CD8-positive, alpha-beta memory T cell (primary cell): Measurements from ENCODE around the gene HDLBP. TPM values are rescaled to one million over a fixed set of nuclear protein-coding genes. Genes with fewer than 3 reads are reported as not detected.

Source experiments
- CTCF ChIA-PET: fragments of 350-600 bp; sonication (Branson Sonifier 250); formaldehyde crosslinking; loops from one replicate; lab custom pipeline; 2021; ENCODE audit warnings: antibody characterized with exemption; lab: Charles Lee
- POLR2A ChIA-PET: fragments of 350-600 bp; sonication (Branson Sonifier 250); formaldehyde crosslinking; loops from one replicate; lab custom pipeline; 2021; ENCODE audit warnings: antibody characterized with exemption; lab: Charles Lee
- DNase-seq, 5 donors: peaks; one replicate each; pipeline versions ENCODE4 v3.0.0 to v3.0.0-alpha.2; 2020 to 2022; ENCODE audit warnings: mixed read lengths in 1 of 5
- H3K27ac ChIP-seq: one replicate; pipeline ENCODE4 v1.7.0; 2013; ENCODE audit warnings: low read depth, mild to moderate bottlenecking, low read length, moderate library complexity
- H3K27me3 ChIP-seq: 2 replicates; pipeline ENCODE4 v1.7.0; 2013; ENCODE audit warnings: low read length, mild to moderate bottlenecking; ENCODE audit not compliant: insufficient read depth, poor library complexity, severe bottlenecking
- H3K36me3 ChIP-seq: 2 replicates; pipeline ENCODE4 v1.7.0; 2013; ENCODE audit warnings: mild to moderate bottlenecking, low read length, moderate library complexity; ENCODE audit not compliant: insufficient read depth
- H3K4me1 ChIP-seq: 2 replicates; pipeline ENCODE4 v1.7.0; 2013; ENCODE audit warnings: mild to moderate bottlenecking, low read length, moderate library complexity; ENCODE audit not compliant: insufficient read depth
- H3K4me3 ChIP-seq: 2 replicates; pipeline ENCODE4 v1.7.0; 2013; ENCODE audit warnings: mild to moderate bottlenecking, low read length
- H3K9me3 ChIP-seq: 2 replicates; pipeline ENCODE4 v1.7.0; 2013; ENCODE audit warnings: mild to moderate bottlenecking, low read length
- H3K27ac Mint-ChIP-seq, 8 donors: one replicate each; pipeline ENCODE4 v1.8.0; 2020 to 2021; ENCODE audit warnings: mixed read lengths in 8 of 8, mild to moderate bottlenecking in 6 of 8, inconsistent platforms in 3 of 8, moderate library complexity in 3 of 8
- H3K27me3 Mint-ChIP-seq, 2 donors: one replicate each; pipeline ENCODE4 v1.8.0; 2020 to 2021; ENCODE audit warnings: mixed read lengths in 2 of 2, mild to moderate bottlenecking in 1 of 2, moderate library complexity in 1 of 2
- H3K36me3 Mint-ChIP-seq, 3 donors: one replicate each; pipeline ENCODE4 v1.8.0; 2020 to 2021; ENCODE audit warnings: mixed read lengths in 3 of 3, inconsistent platforms in 1 of 3, mild to moderate bottlenecking in 1 of 3
- H3K4me1 Mint-ChIP-seq, 3 donors: one replicate each; pipeline ENCODE4 v1.8.0; 2020 to 2021; ENCODE audit warnings: mixed read lengths in 3 of 3, inconsistent platforms in 1 of 3, mild to moderate bottlenecking in 1 of 3
- H3K4me3 Mint-ChIP-seq, 7 donors: one replicate each; pipeline ENCODE4 v1.8.0; 2020 to 2021; ENCODE audit warnings: mixed read lengths in 7 of 7, mild to moderate bottlenecking in 6 of 7, moderate library complexity in 4 of 7, inconsistent platforms in 2 of 7
- H3K9me3 Mint-ChIP-seq, 5 donors: one replicate each; pipeline ENCODE4 v1.8.0; 2020 to 2022; ENCODE audit warnings: mixed read lengths in 5 of 5, mild to moderate bottlenecking in 3 of 5, moderate library complexity in 2 of 5, inconsistent platforms in 1 of 5
- polyA plus RNA-seq: library from polyadenylated mRNA; unstranded; fragments of 300-500 nt; fragmentation: Illumina TruSeq; gene quantifications from one replicate; pipeline ENCODE4 v1.2.3, GENCODE V29; 2021
- total RNA-seq, 2 experiments: library from RNA; stranded (reverse); gene quantifications; one replicate each; pipeline ENCODE4 v1.2.3, GENCODE V29; 2021

The HDLBP gene
- total and polyA plus RNA-seq, 3 experiments from 2014 or later, result 70.0 to 313 (median 307) TPM

DNA sequence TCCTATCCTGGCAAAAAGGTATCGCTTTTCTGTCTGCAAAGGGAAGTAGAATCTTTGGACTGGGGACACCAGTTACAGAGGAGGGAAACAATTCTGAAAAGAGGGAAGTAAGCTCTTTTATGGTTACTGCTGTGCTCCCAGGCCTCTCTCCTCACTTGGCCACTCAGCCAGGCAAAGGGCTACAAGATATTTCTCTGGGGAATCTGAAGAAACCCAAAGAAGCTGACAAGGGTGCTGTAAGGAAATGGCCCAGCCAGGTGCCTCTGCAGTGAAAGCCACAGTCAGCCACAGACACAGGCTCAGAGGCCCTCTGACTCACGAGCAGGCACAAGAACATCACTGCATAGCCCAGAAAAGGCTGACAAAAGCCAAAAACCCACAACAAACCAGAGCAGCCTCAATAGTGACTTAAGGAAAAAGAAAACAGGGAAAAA, 5.8 kb downstream of the HDLBP start:
- Mint-ChIP-seq H3K4me3 (peak overlapping the region; percentile 5 to 69 (median 33)), H3K36me3 (peaks cover 0 to 8% (median 2%) of the 10 kb centered on the region in 3 donors), H3K9me3 (no peaks in the 10 kb centered on the region), H3K27me3 (no peaks in the 10 kb centered on the region), H3K4me1 (peaks cover 64 to 91% (median 80%) of the 10 kb centered on the region in 3 donors), H3K27ac (peak overlapping the region; percentile 70 to 100 (median 92))
- H3K9me3 ChIP-seq, result no peaks in the 10 kb centered on the region
- H3K4me3 ChIP-seq, result no peak overlapping the region
- no peaks in the 10 kb centered on the region for H3K36me3 ChIP-seq
- CTCF ChIA-PET, result no interaction called here
- H3K27ac ChIP-seq, result peak overlapping the region; percentile 5
- POLR2A ChIA-PET, result no interaction called here
- DNase-seq, result peak; percentile 38 to 80 (median 48)
- H3K27me3 ChIP-seq, result no peaks in the 10 kb centered on the region
- peaks cover 48% of the 10 kb centered on the region for H3K4me1 ChIP-seq

DNA sequence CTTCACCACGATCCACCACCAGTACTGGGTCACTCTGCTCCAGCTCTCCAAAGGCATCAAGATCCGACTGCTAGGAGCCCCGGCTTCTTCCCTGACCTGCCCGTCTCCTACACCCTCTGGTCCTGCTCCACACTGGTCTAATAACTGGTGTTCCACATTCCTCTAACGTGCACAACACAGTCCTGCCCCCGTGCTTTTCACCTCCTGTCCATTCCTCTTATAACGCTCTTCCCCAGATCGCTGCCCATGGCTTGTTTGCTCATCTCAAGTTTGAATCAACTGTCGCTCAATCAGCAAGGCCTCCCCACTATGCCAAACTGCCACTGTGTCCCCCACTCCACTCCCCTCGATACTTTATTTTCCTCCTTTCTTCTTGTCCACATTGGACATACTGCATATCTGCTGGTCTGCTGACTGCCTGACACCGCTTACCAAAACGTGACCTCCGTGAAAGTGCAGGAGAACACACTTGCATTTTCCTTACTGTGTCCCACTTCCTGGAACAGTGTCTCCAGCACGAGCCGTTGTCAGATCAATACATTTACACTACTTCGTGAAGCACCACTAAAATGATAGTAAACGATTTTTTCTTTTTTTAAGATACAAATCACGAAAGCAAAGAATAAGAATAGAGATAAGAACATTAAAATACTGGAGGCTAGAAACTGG, 6.5 kb downstream of the HDLBP start:
- Mint-ChIP-seq H3K36me3 (peaks cover 0 to 5% (median 2%) of the 10 kb centered on the region in 3 donors), H3K27ac (peak overlapping the region; percentile 70 to 100 (median 92)), H3K27me3 (no peaks in the 10 kb centered on the region), H3K9me3 (no peaks in the 10 kb centered on the region), H3K4me3 (peak overlapping the region in 1 of 7 donors; percentile 40), H3K4me1 (peaks cover 62 to 92% (median 80%) of the 10 kb centered on the region in 3 donors)
- Histone ChIP-seq H3K27ac (peak overlapping the region; percentile 5), H3K36me3 (no peaks in the 10 kb centered on the region), H3K9me3 (no peaks in the 10 kb centered on the region), H3K27me3 (no peaks in the 10 kb centered on the region), H3K4me1 (peaks cover 41% of the 10 kb centered on the region), H3K4me3 (no peak overlapping the region)
- DNase-seq, result no peak
- CTCF ChIA-PET, result no interaction called here
- POLR2A ChIA-PET, result no interaction called here

DNA sequence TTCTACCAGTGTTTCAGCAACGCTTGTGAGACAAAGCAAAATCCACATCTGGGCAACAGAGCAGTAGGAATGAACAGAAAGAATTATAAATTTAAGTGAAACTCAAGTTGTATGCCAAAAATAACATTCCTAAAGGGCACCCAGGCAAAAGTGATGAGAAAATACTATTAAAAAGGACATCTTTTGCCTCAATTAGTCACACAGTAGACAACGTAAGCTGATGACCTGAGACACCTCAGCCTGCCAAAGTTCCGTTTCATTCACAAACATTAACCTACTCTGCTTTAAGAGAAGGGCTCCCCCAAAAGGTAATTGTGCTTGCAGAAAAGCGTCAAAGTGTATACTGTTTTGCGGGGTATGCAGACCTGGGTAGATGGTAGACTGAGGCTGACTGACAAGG, 7.2 kb downstream of the HDLBP start:
- no peaks in the 10 kb centered on the region for H3K27me3 ChIP-seq
- no peak overlapping the region for H3K27ac ChIP-seq
- H3K36me3 Mint-ChIP-seq, result peaks cover 0 to 5% (median 2%) of the 10 kb centered on the region in 3 donors
- no peaks in the 10 kb centered on the region for H3K9me3 ChIP-seq
- H3K27ac Mint-ChIP-seq, result peak overlapping the region in 6 of 8 donors; percentile 62 to 92 (median 72)
- POLR2A ChIA-PET, result no interaction called here
- no peak for DNase-seq
- CTCF ChIA-PET, result no interaction called here
- H3K4me3 Mint-ChIP-seq, result no peak overlapping the region
- no peak overlapping the region for H3K4me3 ChIP-seq
- H3K36me3 ChIP-seq, result no peaks in the 10 kb centered on the region
- no peaks in the 10 kb centered on the region for H3K9me3 Mint-ChIP-seq
- H3K4me1 ChIP-seq, result peaks cover 36% of the 10 kb centered on the region
- peaks cover 64 to 92% (median 82%) of the 10 kb centered on the region in 3 donors for H3K4me1 Mint-ChIP-seq
- H3K27me3 Mint-ChIP-seq, result no peaks in the 10 kb centered on the region

GRCh38 chr2:241307055-241307454, 8.4 kb downstream of the HDLBP start:
- peak overlapping the region in 2 of 7 donors; percentile 8 to 18 for H3K4me3 Mint-ChIP-seq
- peak overlapping the region in 6 of 8 donors; percentile 32 to 74 (median 50) for H3K27ac Mint-ChIP-seq

DNA sequence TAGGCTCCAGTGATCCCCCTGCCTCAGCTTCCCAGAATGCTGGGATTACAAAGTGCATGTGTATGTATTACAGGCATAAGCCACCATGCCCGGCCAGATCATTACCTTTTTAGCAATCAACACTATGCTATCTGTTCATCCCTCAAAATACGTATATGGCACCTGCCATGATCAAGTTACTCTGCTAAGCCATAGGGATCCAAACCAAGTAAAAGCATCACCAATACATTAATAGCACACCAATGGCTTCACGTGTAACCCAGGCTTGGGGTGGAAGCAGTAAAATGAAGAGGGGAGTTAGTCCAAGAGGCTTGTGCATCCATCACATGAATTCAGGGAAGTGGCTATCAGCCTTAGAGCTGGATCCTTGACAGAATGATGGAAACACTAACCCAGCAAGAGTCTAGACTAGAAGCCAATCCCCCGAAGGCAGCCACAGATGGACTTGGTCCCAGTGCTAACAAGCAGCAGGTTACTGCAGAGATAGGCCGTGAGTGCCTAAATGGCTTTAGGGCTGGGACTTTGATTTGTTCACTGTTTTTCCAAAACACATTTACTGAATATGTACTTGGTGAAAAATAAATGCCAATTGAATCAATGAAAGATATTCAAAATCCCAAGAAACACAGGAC, 11.3 kb downstream of the HDLBP start:
- no peak overlapping the region for H3K4me3 ChIP-seq
- H3K27me3 Mint-ChIP-seq, result no peaks in the 10 kb centered on the region
- peak overlapping the region in 3 of 8 donors; percentile 84 to 86 (median 85) for H3K27ac Mint-ChIP-seq
- H3K4me3 Mint-ChIP-seq, result no peak overlapping the region
- H3K27ac ChIP-seq, result no peak overlapping the region
- DNase-seq, result no peak
- ChIA-PET POLR2A (no interaction called here), CTCF (interaction anchor here (0.9 to 1.2 kb wide), 2 partner anchors 10 to 226 kb away, joined by 3 read pairs; no protein-coding TSS in a partner anchor)
- H3K36me3 ChIP-seq, result no peaks in the 10 kb centered on the region
- H3K9me3 Mint-ChIP-seq, result no peaks in the 10 kb centered on the region
- peaks cover 32% of the 10 kb centered on the region for H3K4me1 ChIP-seq
- peaks cover 56 to 74% (median 68%) of the 10 kb centered on the region in 3 donors for H3K4me1 Mint-ChIP-seq
- H3K27me3 ChIP-seq, result no peaks in the 10 kb centered on the region
- H3K36me3 Mint-ChIP-seq, result peaks cover 0 to 5% (median 2%) of the 10 kb centered on the region in 3 donors
- no peaks in the 10 kb centered on the region for H3K9me3 ChIP-seq

More at GRCh38 chr2:241307055-241307454, 8.4 kb downstream of the HDLBP start:
- Histone ChIP-seq H3K27ac (no peak overlapping the region), H3K36me3 (no peaks in the 10 kb centered on the region), H3K4me1 (peaks cover 43% of the 10 kb centered on the region), H3K27me3 (no peaks in the 10 kb centered on the region), H3K9me3 (no peaks in the 10 kb centered on the region), H3K4me3 (no peak overlapping the region)
- no peaks in the 10 kb centered on the region for H3K9me3 Mint-ChIP-seq
- H3K4me1 Mint-ChIP-seq, result peaks cover 68 to 91% (median 82%) of the 10 kb centered on the region in 3 donors
- DNase-seq, result no peak
- ChIA-PET CTCF (no interaction called here), POLR2A (interaction anchor here (0.6 kb wide), 1 partner anchor 60 kb away, joined by 3 read pairs; no protein-coding TSS in a partner anchor)
- H3K27me3 Mint-ChIP-seq, result no peaks in the 10 kb centered on the region
- peaks cover 0 to 5% (median 2%) of the 10 kb centered on the region in 3 donors for H3K36me3 Mint-ChIP-seq

GRCh38 chr2:241302759-241303651, 12.5 kb downstream of the HDLBP start:
- no peak for DNase-seq
- Mint-ChIP-seq H3K4me1 (peaks cover 54 to 71% (median 66%) of the 10 kb centered on the region in 3 donors), H3K27me3 (no peaks in the 10 kb centered on the region), H3K9me3 (no peaks in the 10 kb centered on the region), H3K27ac (peak overlapping the region in 7 of 8 donors; percentile 44 to 95 (median 80)), H3K36me3 (peaks cover 0 to 1% (median 0%) of the 10 kb centered on the region in 3 donors), H3K4me3 (peak overlapping the region in 2 of 7 donors; percentile 15 to 49)
- Histone ChIP-seq H3K9me3 (no peaks in the 10 kb centered on the region), H3K27me3 (no peaks in the 10 kb centered on the region), H3K4me3 (no peak overlapping the region), H3K4me1 (peaks cover 36% of the 10 kb centered on the region), H3K27ac (no peak overlapping the region), H3K36me3 (no peaks in the 10 kb centered on the region)
- CTCF ChIA-PET, result interaction anchor here (0.9 to 1.2 kb wide), 2 partner anchors 11 to 225 kb away, joined by 3 read pairs; no protein-coding TSS in a partner anchor
- POLR2A ChIA-PET, result no interaction called here

- Mint-ChIP-seq H3K27me3 (no peaks in the 10 kb centered on the region), H3K4me1 (peaks cover 52 to 69% (median 64%) of the 10 kb centered on the region in 3 donors), H3K4me3 (no peak overlapping the region), H3K27ac (peak overlapping the region in 1 of 8 donors; percentile 68), H3K36me3 (peaks cover 0 to 6% (median 0%) of the 10 kb centered on the region in 3 donors), H3K9me3 (no peaks in the 10 kb centered on the region)
- Histone ChIP-seq H3K9me3 (no peaks in the 10 kb centered on the region), H3K27me3 (no peaks in the 10 kb centered on the region), H3K4me1 (peaks cover 36% of the 10 kb centered on the region), H3K36me3 (peaks cover 6% of the 10 kb centered on the region), H3K4me3 (no peak overlapping the region), H3K27ac (no peak overlapping the region)
- ChIA-PET POLR2A (no interaction called here), CTCF (no interaction called here)
- no peak for DNase-seq
Observed at GRCh38 chr2:241302083-241302482, 13.4 kb downstream of the HDLBP start.
